ENCODE results near the gene THSD7B.

Gene THSD7B

DNA sequence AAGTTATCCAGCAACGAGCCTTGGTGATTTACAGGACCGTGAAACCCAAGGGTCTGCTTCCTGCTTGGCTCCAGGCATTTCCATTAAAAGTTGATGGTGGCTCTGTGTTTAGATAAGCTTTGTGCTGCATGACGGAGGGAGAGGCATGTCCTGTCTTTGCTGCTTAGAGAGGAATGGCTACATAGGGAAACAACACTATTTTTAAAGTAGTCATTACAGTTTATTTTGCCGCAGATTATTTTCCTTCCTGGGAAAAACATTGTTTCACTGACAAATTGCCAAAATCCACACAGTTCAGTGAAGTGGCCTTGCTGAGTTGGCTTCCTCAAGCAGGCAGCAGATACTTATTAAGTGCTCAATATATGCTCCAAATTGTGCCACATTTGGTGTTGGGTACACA is 98.5 kb downstream of the THSD7B start:
- Mint-ChIP-seq H3K4me1 (ENCODE audit: low read depth) (no peaks in the 10 kb centered on the region), H3K27ac (no peak overlapping the region)

DNA sequence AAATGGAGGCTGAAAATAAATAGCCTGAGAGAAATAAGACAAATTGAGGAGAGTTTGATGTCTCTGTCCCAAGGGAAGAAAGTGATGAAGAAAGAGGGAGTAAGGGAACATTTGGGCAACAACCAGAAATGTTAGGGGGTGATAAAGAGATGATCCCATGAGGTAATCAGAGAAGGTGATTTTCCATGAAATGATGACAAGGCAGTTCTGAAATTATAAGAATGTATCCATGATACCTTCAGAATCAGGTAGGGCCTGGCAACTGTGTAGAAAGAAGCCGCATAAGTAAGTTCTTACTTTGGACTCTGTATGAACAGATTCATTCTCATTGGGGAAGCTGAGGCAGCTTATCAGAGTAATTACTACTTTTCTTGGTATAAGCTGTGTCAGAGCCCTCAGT is 106.1 kb downstream of the THSD7B start:
- H3K27me3 Mint-ChIP-seq: peaks cover 7% of the 10 kb centered on the region
- no peaks in the 10 kb centered on the region for H3K9me3 Mint-ChIP-seq (ENCODE audit: low read depth)
- H3K4me3 Mint-ChIP-seq: no peak overlapping the region
- no peaks in the 10 kb centered on the region for H3K4me1 Mint-ChIP-seq (ENCODE audit: low read depth)
- H3K27ac Mint-ChIP-seq: no peak overlapping the region
- H3K36me3 Mint-ChIP-seq: no peaks in the 10 kb centered on the region

More for the DNA sequence above, 98.5 kb downstream of the THSD7B start:
- H3K27me3 Mint-ChIP-seq: peaks cover 2% of the 10 kb centered on the region
- no peaks in the 10 kb centered on the region for H3K36me3 Mint-ChIP-seq
- H3K4me3 Mint-ChIP-seq: no peak overlapping the region
- no peaks in the 10 kb centered on the region for H3K9me3 Mint-ChIP-seq (ENCODE audit: low read depth)

DNA sequence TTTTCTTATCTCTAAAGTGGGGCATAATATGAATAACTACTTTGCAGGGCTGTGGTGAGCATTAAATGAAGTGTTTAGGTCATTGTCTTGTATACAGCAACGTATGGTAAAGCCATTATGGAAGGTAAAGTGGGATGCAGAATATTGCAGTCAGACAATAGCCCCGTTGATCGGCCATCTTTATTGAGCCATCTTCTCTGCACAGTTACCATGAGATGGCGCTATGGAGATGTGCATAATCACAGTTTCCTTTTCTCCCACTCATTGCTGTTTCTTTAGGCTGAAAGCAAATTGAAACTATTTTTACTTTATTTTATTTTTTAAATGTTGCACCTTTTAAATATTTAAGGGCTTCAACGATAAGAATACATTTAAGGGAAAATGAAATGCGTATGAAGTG is 108.9 kb downstream of the THSD7B start:
- no peaks in the 10 kb centered on the region for H3K36me3 Mint-ChIP-seq
- no peak overlapping the region for H3K4me3 Mint-ChIP-seq
- no peaks in the 10 kb centered on the region for H3K4me1 Mint-ChIP-seq (ENCODE audit: low read depth)
- no peaks in the 10 kb centered on the region for H3K9me3 Mint-ChIP-seq (ENCODE audit: low read depth)
- peaks cover 7% of the 10 kb centered on the region for H3K27me3 Mint-ChIP-seq
- H3K27ac Mint-ChIP-seq: no peak overlapping the region

DNA sequence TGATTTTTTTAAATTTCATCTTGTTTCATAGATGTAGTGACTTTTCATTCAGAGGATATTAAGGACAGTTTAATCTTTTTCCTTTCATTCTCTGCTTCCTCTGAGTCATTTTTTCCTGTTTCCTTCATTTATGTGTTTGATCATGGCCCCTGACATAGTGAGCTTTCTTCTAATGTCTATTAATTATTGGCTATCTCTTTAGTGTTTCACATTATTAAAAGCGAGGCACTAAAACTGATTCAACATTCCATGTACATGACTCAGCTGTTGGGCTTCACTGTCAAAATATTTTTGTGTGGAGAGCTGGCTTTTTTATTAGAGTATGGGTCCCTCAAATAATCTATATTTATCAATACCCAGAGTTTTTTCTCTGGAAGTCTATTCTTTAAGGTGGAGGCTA is 125.8 kb downstream of the THSD7B start:
- peaks cover 3% of the 10 kb centered on the region for H3K27me3 Mint-ChIP-seq
- no peak overlapping the region for H3K27ac Mint-ChIP-seq
- no peaks in the 10 kb centered on the region for H3K4me1 Mint-ChIP-seq (ENCODE audit: low read depth)
- H3K9me3 Mint-ChIP-seq (ENCODE audit: low read depth): peaks cover 5% of the 10 kb centered on the region
- H3K36me3 Mint-ChIP-seq: no peaks in the 10 kb centered on the region
- no peak overlapping the region for H3K4me3 Mint-ChIP-seq

DNA sequence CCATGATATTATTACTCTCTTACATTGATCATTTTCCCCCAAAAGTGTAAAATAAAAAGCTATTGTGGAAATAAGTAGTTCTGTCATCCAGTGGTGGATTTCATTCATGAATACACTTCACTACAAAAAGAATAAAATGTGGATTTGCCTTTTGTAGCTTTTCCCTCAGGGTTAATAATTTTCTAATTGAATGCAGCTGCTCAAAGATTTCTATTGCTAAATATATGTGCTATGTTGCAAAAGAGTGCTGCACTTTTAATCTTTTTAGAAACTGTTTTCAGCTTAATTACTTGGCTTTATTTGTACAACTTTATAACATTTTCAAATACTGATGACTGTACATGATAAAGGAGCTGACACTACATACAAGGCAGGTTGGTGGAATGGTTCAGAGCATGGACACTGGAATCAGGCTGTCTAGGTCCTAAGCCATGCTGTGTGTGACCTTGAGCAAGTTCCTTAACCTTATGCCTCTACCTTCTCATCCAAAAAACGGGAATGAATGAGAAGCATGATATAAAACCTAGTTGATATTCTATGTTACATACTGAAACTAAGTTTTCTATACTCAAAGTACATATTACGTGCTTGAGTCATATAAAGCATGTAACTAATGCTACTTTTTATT is 128.8 kb downstream of the THSD7B start:
- Mint-ChIP-seq H3K4me3 (no peak overlapping the region), H3K27me3 (peaks cover 4% of the 10 kb centered on the region), H3K4me1 (ENCODE audit: low read depth) (no peaks in the 10 kb centered on the region), H3K36me3 (no peaks in the 10 kb centered on the region), H3K9me3 (ENCODE audit: low read depth) (no peaks in the 10 kb centered on the region), H3K27ac (no peak overlapping the region)

DNA sequence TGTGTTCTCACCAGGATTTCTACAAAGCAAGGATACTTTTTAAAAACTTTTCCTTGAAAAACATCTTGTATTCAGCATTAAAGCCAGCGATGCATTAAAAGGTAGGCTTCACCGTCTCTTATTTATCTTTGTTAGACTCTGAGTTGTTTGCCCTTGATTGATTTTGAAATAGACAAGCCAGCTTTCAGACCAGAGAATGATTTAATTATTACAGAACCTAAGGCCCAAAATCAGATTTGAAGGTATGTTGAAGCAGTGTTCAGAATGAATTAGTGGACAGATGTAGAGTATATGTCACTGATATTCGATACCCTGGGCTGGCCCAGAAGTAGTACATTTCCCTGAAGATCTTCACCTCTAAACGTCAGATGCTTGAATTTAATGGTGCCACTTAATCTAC is 136.4 kb downstream of the THSD7B start:
- Mint-ChIP-seq H3K27me3 (peaks cover 1% of the 10 kb centered on the region), H3K36me3 (no peaks in the 10 kb centered on the region), H3K27ac (no peak overlapping the region), H3K9me3 (ENCODE audit: low read depth) (no peaks in the 10 kb centered on the region), H3K4me1 (ENCODE audit: low read depth) (no peaks in the 10 kb centered on the region), H3K4me3 (no peak overlapping the region)

DNA sequence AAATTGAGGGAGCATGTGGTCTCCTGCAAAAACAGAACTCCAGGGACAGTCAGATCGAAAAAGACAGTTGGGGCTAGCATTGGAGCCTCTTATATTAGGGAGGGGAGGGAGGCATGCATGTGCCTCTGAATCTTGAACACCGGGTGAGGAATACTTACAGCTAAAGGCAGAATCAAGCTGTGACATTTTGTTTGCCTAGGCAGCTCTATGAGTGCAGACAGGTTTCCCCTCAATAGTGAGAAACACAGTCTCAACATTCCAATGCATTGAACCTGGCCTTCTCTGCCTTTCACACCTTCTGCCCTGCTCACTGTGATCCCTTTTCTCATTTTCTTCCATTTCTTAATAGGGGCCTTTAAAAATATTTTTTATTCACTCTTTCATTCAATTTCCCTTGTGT is 140.4 kb downstream of the THSD7B start:
- no peaks in the 10 kb centered on the region for H3K36me3 Mint-ChIP-seq
- no peaks in the 10 kb centered on the region for H3K27me3 Mint-ChIP-seq
- no peaks in the 10 kb centered on the region for H3K9me3 Mint-ChIP-seq (ENCODE audit: low read depth)
- H3K4me1 Mint-ChIP-seq (ENCODE audit: low read depth): no peaks in the 10 kb centered on the region
- no peak overlapping the region for H3K4me3 Mint-ChIP-seq
- H3K27ac Mint-ChIP-seq: no peak overlapping the region

DNA sequence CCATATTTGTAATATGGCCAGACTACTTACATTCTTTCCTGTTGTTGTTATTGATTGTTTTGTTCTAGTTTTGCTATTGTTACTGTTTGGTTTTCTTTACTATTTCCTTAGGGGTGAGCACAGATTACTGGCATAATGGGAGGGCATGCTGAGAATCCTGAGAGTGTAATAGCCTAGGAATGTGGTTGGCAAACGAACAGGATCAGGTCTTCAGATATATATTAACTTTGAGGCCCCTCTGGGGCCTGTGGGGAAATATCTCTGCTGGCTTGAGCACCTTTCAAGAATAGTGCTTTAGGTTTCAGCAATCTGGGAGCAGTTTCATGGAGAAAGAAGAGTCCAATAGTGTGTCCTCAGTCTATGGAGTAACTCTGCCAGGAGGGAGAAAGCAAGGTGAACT is 144.4 kb downstream of the THSD7B start:
- Mint-ChIP-seq H3K27ac (no peak overlapping the region), H3K36me3 (no peaks in the 10 kb centered on the region), H3K4me3 (no peak overlapping the region), H3K27me3 (peaks cover 1% of the 10 kb centered on the region), H3K4me1 (ENCODE audit: low read depth) (no peaks in the 10 kb centered on the region), H3K9me3 (ENCODE audit: low read depth) (no peaks in the 10 kb centered on the region)

DNA sequence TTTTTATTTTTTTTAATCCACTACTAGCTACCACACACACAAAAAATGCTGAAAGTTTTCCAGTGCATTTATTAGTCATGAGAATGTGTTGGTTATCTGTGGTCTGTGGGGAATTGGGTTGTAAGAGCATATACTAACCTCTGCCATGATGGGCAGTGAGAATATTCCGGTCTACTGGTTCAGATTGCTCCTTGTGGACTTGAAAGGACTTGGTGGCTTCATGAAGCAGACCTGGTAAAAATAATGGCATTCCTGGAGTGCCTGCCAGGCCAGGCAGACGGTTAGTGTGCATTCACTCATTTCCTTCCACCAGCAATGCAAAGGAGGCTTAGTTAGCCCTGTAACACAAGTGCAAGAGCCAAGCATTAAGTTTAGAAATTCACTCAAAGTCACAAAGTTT is 150.8 kb downstream of the THSD7B start:
- no peak overlapping the region for H3K27ac Mint-ChIP-seq
- no peaks in the 10 kb centered on the region for H3K4me1 Mint-ChIP-seq (ENCODE audit: low read depth)
- no peak overlapping the region for H3K4me3 Mint-ChIP-seq
- H3K9me3 Mint-ChIP-seq (ENCODE audit: low read depth): no peaks in the 10 kb centered on the region
- no peaks in the 10 kb centered on the region for H3K36me3 Mint-ChIP-seq
- peaks cover 1% of the 10 kb centered on the region for H3K27me3 Mint-ChIP-seq

DNA sequence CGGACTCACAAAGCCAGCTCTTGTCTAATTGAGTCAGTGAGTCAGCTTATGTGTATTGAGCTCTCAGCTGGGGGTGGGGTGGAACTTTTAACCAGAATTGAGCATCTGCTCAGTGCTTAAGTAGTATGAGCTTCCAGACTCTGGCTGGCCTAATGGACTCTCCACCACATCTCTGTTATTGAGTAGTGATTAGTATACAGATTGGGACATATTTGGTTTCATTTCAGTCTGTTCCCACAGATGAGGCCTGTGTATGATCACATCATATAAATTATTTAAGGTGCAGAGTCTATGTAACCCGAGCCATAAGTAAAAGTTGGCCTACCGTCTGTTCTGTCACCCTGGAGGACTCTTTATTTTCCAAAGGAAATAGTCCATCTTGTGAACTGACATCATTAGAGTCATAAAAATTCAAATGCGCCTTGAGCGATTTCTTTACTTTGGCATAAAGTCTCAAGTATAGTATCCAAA is 152.1 kb downstream of the THSD7B start:
- Mint-ChIP-seq H3K27ac (no peak overlapping the region), H3K4me3 (no peak overlapping the region), H3K27me3 (peaks cover 1% of the 10 kb centered on the region), H3K9me3 (ENCODE audit: low read depth) (no peaks in the 10 kb centered on the region), H3K36me3 (no peaks in the 10 kb centered on the region), H3K4me1 (ENCODE audit: low read depth) (no peaks in the 10 kb centered on the region)

DNA sequence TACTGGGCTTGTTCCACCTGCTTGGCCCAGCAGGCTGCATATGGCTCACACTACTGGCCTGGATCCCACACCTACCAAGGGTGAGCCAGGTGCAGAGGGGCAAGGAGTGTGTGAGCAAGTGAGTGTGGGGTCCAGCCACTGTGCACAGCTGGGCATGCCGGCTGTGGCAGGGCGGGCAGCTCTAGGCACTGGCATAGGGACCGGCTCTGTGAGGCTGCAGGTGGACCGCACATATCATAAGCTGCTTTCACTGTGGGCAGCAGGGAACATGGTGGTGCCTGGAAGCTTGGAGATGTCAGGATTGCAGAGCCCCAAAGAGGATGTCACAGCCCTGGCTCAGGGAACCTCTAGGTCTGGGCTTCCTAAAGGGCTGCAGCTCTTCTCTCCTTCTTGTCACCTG is 154.3 kb downstream of the THSD7B start:
- H3K27ac Mint-ChIP-seq: no peak overlapping the region
- no peaks in the 10 kb centered on the region for H3K4me1 Mint-ChIP-seq (ENCODE audit: low read depth)
- H3K9me3 Mint-ChIP-seq (ENCODE audit: low read depth): no peaks in the 10 kb centered on the region
- H3K36me3 Mint-ChIP-seq: no peaks in the 10 kb centered on the region
- H3K4me3 Mint-ChIP-seq: no peak overlapping the region
- no peaks in the 10 kb centered on the region for H3K27me3 Mint-ChIP-seq

DNA sequence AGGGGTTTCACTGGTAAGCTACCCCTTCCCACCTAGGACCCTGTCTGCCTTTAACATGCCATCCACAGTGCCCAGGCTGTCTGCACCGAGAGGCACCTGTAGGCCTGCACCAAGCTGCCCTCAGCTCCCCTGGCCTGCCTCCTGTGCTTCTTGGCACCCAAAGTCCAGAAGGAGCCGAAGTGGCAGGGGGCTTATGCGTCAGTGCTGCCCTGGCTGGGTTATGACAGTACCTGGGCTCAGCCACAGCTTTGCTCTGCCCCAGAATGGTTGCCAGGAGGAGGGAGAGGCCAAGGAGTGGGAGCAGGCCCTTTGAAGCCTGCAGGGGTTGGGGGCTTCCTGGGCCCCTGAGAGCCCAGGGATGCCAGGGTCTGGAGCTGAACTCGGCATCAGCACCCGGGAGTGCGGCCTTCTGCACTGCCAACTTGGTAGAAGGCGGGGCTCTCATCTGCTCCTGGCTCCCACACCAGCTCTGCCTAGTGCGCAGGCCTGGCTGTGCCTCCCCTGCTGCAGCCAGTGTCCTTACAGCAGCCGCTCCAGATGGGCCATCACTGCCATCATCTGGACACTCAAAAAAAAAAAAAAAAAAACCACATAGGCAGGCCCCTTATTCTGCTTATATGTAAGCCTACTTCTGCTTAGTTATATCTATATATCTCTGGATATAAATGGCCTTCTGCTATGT is 155.4 kb downstream of the THSD7B start:
- Mint-ChIP-seq H3K9me3 (ENCODE audit: low read depth) (no peaks in the 10 kb centered on the region), H3K4me1 (ENCODE audit: low read depth) (no peaks in the 10 kb centered on the region), H3K27ac (no peak overlapping the region), H3K27me3 (no peaks in the 10 kb centered on the region), H3K4me3 (no peak overlapping the region), H3K36me3 (no peaks in the 10 kb centered on the region)

DNA sequence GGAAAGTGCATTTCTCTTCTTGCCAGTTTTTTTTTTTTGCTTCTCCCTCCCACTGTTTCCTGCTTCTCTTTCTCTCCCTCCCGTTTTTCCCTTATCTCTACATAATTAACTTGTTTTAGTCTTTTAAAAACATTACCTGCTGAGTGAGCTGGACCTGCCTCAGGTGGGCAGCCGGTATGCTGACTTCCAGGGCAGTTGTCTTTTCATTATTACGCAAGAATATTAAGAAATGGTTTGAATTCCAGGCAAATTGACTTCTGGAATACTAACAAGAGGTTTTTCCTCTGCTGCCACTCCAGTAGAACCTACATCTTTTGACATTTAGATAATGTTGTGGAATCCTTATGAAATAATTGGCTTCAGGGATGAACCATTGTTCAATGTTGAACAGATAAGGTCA is 161.8 kb downstream of the THSD7B start:
- Mint-ChIP-seq H3K36me3 (no peaks in the 10 kb centered on the region), H3K27me3 (peaks cover 5% of the 10 kb centered on the region)

DNA sequence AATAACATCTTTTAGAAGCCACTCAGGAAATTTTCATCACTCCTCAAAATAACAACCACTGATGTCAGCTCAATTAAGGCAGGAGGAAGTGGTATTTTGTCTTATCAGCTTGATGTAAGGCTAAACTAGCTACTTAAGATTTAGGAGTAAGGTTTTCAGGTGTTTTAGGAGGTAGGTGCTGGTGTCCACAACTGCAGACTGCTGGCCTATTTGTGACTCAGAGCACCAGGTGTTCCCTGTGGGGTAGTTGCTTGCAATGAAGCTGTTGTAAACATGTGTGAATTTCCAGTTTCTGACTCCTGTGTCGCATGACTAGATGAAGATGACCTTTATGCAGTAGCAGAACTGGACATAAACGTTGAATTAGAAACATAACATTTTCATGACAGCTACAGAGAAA is 164.2 kb downstream of the THSD7B start:
- H3K27ac Mint-ChIP-seq: no peak overlapping the region
- H3K27me3 Mint-ChIP-seq: peaks cover 6% of the 10 kb centered on the region
- H3K4me1 Mint-ChIP-seq (ENCODE audit: low read depth): no peaks in the 10 kb centered on the region
- no peaks in the 10 kb centered on the region for H3K9me3 Mint-ChIP-seq (ENCODE audit: low read depth)
- no peak overlapping the region for H3K4me3 Mint-ChIP-seq
- H3K36me3 Mint-ChIP-seq: no peaks in the 10 kb centered on the region

More for the DNA sequence above, 161.8 kb downstream of the THSD7B start:
- Mint-ChIP-seq H3K27ac (no peak overlapping the region), H3K4me1 (ENCODE audit: low read depth) (no peaks in the 10 kb centered on the region), H3K9me3 (ENCODE audit: low read depth) (no peaks in the 10 kb centered on the region), H3K4me3 (no peak overlapping the region)

DNA sequence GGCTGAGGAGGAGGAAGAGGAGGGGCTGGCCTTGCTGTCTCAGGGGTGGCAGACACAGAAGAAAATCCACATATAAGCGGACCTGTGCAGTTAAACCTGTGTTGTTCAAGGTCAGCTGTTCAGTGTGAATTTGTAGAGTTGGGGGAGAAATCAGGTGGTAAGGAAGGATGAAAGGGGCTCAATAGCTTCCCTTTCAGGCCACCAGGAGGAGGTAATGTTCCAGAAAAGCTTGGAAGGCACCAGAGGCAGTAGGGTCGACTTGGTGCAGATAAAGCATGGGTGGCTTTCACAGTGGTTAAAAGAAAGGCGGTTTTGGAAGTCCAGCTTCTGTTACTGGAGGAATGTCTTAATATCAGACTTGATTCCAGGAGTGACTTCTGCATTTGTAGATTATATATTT is 167.4 kb downstream of the THSD7B start:
- H3K4me1 Mint-ChIP-seq (ENCODE audit: low read depth): no peaks in the 10 kb centered on the region
- no peaks in the 10 kb centered on the region for H3K36me3 Mint-ChIP-seq
- H3K9me3 Mint-ChIP-seq (ENCODE audit: low read depth): no peaks in the 10 kb centered on the region
- no peak overlapping the region for H3K27ac Mint-ChIP-seq
- no peak overlapping the region for H3K4me3 Mint-ChIP-seq
- peaks cover 2% of the 10 kb centered on the region for H3K27me3 Mint-ChIP-seq

DNA sequence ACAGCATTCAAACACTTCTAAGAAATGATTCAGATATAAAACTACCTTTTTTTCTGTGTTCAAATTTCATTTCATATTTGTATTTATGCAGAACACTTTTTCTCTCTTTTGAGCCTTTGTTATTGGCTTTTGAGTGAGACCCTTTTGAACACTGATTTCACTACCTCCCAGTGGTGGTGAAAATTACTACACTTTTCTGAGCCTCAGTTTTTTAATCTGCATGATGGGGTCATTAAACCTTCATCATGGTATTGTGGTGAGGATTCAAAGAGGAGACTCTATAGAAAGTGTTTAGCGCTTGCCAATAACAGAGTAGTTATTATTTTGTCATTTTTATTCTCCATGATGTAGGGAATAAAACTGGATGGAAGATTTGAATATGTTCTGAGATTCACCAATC is 169.8 kb downstream of the THSD7B start:
- Mint-ChIP-seq H3K36me3 (no peaks in the 10 kb centered on the region), H3K27me3 (peaks cover 1% of the 10 kb centered on the region), H3K27ac (no peak overlapping the region), H3K4me3 (no peak overlapping the region), H3K9me3 (ENCODE audit: low read depth) (peaks cover 3% of the 10 kb centered on the region), H3K4me1 (ENCODE audit: low read depth) (no peaks in the 10 kb centered on the region)
